VCaP (cell line): ENCODE results near the gene NUBPL.

Experiments used
- H3K27ac ChIP-seq: fragments of 450-650 bp; 2 replicates; pipeline ENCODE4 v1.5.1; 2017
- CTCF ChIP-seq: fragments of 450-650 bp; conservative IDR thresholded peaks from 2 replicates; pipeline ENCODE4 v1.5.1; 2017; ENCODE audit warnings: mild to moderate bottlenecking, moderate library complexity

Gene NUBPL

DNA sequence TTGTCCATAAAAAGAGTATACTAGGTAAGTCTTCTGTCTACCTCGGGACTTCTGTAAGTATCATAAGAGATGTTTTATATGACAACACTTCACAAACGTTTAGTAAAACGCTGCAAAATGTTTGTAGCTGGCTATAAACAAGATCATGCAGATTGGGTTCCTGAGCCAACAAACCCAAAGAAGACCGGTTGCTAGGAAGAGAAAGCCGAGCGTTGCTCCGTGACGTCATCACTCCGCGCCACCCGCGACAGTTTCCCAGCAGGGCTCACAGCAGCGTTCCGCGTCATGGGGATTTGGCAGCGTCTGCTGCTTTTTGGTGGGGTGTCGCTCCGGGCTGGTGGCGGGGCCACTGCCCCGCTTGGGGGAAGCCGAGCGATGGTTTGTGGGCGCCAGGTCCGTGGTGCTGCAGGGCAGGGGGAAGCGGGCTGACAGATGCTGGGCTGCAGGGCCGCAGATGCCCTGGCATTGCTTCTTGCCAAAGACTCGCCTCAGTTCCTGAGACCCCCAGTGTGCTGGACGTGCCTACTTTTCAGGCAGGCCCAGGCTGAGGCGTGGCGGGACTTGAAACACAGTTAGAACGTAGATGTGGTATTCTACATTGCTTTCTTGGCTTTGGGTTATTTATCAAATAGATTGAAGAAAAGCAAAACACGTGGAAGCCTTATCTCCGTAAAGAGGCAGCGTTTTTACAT is at the start of gene NUBPL:
NUBPL (plus strand) TSS at position 250 of the 692 bp plus-strand sequence; CDS start at position 286, 36 bp downstream.
- peak within 1 kb of the TSS; percentile 71; the same call in 1 of the 2 replicates for H3K27ac ChIP-seq
- no peak for TF ChIP-seq CTCF

GRCh38 chr14:31527087-31527486 is 34.1 kb upstream of the NUBPL start:
- TF ChIP-seq CTCF: no peak

GRCh38 chr14:31527546-31527945 is 33.7 kb upstream of the NUBPL start:
- no peak for TF ChIP-seq CTCF
- H3K27ac ChIP-seq: no peak overlapping the region

More at GRCh38 chr14:31527087-31527486, 34.1 kb upstream of the NUBPL start:
- H3K27ac ChIP-seq: no peak overlapping the region

GRCh38 chr14:31529053-31529452 is 32.2 kb upstream of the NUBPL start:
- no peak for TF ChIP-seq CTCF
- H3K27ac ChIP-seq: no peak overlapping the region

GRCh38 chr14:31530136-31530535 is 31.1 kb upstream of the NUBPL start:
- TF ChIP-seq CTCF: no peak
- no peak overlapping the region for H3K27ac ChIP-seq

- no peak overlapping the region for H3K27ac ChIP-seq
- no peak for TF ChIP-seq CTCF
Observed at GRCh38 chr14:31536201-31536960, 24.8 kb upstream of the NUBPL start.

DNA sequence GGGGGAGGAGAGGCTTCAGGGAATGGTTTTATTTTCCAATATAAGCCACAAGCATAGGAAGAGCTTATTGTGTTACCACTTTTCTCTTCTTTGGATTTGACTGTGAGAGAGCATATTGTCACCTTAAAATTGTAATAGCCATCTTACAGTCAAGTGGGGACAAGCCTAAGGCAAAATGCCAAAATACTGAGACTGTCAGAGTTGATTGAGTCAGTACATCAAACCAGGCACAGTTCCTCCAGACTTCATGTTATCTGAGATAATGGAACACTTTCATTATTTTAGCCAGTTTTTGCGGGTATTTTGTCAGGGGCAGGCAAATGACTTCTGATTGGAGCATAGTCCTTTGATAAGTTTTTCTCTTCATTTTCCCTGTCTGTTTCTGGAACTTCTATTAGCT is 19.5 kb upstream of the NUBPL start:
- no peak for TF ChIP-seq CTCF
- no peak overlapping the region for H3K27ac ChIP-seq
